Inflammatory macrophage (primary cell): ENCODE data around the gene ARHGEF1.
"Not testable (repeated sequence)": the region's sequence is repeated elsewhere in the genome, so short reads cannot be mapped to it uniquely, and the experiment has no call there.

ENCODE experiments used
- DNase-seq, 2 donors: peaks; one replicate each; pipeline ENCODE4 v3.0.0-alpha.2; 2020 to 2022

The ARHGEF1 gene

DNA sequence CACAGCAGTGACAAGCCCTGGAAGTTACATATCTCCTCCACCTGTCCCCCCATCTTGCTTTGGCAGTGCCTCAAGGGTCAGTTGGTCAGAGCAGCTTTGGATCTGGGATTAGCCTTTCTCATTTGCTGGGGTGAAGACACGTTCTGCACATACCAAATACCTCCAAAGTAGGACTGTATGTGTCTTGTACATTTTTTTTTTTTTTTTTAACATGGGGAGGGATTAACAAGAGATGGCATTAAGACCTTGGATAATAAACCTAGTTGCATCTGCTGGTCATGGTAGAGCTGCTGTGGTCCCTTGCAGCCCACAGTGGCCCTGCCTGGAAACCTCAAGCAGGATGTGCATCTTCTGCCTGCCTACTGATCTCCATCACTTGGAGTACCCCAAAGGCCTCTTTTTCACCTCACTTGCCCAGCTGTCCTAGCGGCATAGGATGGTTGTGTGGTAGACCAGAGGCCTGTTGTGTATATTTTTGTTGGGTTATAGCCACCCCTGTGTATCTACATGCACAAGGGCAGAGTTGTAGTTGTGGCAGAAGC, 20.5 kb upstream of the ARHGEF1 start:
- no peak for DNase-seq

DNA sequence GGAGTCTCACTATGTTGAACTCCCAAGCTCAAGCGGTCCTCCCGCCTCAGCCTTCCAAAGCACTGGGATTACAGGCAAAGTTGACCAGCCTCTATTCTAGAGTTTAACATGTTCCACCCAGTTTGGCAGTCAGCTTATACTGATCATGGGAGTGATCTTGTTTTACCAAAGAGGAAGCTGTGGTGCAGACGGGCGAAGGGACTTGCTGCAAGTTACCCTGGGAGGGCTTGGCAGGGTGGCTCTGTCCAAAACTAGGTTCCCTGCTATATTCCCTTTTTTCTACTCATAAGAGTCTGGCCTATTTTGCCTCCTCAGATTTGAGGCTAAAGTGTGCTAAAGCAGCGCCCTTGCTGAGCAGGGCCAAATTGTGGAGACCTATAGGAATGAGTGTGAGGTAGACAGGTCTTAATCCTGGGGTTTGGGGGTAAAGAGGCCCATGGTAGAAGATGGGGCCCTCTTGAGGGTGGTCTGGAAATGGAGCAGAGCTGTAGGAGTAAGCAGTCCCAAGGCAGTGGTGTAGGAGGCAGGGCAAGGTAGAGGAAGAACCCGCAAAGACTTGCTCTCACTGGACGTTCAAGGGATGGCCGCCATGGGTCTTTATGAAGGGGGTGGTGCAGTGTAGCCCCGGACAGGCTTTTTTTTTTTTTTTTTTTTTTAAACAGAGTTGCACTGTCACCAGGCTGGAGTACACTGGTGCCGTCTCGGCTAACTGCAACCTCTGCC, 19.6 kb upstream of the ARHGEF1 start:
- DNase-seq, result peak; percentile 72 to 77

DNA sequence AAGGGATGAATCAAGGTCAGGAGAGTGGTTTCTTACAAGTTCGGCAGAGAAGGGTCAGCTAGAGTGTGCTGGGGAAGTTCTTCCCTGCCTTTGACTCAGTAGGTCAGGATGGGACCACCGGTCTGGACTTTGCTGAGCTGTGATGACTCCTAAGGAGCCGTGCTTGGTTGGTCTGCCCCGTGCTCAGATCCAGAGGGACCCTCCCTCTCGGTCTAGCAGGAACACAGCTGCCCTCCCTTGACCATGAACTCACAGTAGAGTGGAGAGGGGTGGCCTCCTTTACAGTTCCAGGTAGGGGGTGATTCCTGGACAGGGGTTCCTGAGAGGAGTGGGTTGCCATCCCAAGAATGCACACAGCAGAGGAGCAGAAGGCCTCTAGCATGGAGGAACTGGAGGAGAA, 18.6 kb upstream of the ARHGEF1 start:
- no peak for DNase-seq

DNA sequence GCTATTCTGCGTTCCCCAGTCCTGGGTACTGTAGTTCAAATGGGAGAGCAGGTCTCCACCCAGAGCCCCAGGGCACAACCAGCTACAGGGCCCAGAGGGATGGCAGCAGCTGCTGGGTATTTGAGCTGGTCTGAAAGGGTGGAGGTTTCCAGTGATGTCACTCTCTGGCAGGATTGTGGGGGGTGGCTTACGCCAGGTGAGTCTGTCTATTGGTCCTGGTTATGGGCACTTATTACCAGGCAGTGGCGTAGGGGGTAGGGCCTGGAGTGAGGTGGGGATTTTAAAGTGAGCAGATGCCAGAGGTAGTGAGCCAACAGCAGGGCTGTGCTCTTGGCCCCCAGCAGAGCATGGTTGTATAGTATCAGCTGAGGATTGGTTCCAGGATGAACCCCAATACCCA, 16.7 kb upstream of the ARHGEF1 start:
- no peak for DNase-seq

DNA sequence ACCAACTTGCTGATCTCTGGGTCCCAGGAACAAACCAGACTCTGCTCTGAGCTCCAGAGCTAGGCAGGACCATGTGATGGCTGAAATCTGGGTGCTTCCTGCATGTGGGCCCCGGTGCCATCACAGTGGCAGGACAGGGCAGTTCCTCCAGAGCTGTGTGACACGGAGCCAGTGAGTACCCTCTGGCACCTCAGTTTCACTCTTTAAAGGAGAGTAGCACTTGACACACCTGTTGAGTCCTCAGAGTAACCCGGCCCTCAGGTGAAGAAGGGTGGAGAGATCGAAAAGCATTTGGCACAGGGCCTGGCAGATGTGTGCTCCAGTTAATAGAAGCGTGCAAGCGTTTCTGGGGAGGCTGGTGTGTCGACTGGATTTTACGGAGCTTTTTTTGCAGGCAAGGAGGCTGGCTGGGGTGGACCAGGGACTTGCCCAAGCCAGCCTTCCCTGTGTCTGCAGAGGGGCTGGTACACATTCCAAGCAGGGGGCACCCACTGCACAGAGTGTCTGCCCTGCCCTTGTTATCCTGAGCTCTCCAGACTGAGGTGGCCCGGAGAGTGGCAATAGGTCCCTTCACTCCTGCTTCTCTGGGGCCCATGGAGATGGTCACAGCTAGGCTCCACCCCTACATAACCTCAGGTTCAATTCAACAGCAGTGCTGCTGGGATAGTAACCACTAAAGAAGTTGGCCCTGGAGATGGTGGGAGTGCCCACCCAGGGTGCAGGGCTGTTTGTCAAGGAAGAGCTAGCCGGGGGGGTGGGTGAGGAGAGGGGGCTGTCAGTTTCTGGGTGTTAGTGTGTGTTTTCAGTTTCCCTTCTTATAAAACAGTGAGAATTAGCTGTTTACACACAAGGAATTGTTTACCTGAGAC, 14.6 kb upstream of the ARHGEF1 start:
- DNase-seq, result no peak

DNA sequence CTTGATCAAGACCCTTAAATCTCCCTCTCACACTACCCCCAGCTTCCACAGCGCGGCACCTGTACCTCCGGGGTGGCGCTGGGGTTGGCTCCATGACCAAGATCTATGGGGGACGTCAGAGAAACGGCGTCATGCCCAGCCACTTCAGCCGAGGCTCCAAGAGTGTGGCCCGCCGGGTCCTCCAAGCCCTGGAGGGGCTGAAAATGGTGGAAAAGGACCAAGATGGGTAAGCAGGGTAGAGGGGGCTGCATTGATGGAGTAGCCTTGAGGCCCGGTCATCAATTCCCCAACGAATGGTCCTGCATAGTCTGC, 14.0 kb upstream of the ARHGEF1 start:
- DNase-seq, result no peak

DNA sequence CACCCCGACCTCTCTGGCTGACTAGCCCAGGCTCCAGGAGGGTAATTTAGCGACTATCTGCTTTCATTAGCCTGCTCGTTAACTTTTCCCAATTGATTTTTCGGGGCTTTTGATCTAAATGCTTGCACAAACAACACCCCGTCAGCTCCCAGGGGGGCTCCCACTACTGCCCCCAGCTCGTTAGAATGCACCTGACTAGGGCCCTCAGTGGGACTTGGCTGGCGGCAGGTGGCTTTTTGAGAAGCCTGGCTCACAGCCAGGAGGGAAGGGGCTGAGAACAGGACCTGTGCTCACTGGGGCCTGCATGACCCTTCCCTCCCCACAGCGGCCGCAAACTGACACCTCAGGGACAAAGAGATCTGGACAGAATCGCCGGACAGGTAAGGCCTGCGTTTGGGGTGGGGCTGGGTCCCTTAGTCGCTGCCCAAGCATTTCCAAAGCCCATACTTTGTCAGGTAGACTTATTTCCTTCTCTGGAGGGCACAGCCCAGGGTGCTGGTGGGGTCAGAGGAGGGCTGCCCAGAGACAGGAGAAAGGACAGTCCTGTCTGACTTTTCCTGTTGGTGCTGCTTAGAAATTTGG, 13.5 kb upstream of the ARHGEF1 start:
- no peak for DNase-seq

DNA sequence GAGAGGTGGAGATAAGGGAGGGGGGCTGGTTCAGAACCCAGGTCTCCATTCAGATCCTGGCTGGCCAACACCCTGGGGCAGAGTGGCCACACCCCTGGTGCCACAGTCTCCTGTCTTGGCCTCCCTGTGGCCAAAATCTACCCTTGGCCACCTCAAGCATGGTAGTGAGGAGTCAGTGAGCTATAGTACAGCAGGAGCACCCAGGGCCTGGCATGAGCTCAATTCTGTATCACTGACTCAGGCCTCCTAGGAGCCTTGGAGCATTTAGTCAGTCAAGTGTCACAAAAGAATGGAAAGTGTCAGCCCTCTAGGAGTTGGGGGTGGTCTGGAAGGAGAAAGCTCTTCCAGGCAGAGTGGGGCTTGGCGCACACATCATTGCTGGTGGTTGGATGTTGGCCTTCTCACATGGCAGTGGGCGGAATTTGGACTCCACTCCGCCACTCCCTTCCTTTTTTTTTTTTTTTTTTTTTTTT, 12.5 kb upstream of the ARHGEF1 start:
- DNase-seq, result peak; percentile 8 to 81

DNA sequence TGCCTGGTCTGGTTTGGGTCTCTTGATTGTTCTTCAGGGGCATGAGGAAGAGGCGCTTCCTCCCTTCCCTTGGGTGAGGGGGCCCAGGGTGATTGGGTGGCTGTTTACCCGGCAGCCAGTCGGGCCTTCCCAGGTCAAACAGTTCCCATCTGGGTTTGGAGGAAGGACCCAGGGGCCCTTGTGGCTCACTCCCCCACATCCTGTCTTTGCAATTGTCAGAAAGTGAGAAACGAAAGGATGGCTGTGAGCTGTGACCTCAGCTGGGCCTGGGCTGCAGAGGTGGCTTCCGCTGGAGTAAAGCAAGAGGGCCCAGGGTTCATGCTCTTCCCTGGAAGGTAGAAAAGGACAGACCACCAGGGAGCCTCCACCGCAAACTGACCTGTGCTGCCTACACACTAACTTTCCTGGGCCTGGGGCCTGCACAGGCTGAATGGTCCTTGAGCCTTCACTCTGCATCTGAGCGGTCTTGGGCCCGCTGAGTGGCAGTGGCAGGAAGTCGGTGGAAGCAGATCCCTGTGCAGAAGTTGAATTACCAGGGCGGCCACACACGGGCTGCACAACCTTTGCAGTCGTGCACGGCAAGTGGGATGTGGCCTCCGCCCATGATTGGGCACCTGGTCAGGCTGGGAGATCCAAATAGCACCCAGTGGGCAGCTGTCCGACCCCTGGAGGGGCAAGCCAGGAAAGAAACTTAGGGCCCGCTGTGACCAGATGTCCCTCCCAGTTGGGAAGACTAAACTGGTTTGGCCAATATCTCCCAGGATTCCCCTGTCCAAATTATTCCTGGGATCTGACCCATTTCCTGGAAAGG, 11.2 kb upstream of the ARHGEF1 start:
- peak; percentile 77 to 89 for DNase-seq

DNA sequence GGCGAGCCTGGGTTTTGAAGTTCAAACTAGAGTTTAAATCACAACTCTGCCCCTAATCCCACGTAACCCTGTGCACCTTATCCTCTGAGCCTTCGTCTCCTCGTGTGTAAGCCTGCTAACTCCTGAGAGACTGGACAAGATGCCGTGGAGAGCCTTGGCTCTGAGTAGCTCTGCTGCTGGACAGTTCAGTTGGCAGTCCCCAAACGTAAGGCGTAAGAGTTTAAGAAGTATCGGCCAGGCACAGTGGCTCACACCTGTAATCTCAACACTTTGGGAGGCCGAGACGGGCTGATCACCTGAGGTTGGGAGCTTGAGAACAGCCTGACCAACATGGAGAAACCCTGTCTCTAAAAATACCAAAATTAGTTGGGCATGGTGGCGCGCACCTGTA, 10.6 kb upstream of the ARHGEF1 start:
- no peak for DNase-seq

DNA sequence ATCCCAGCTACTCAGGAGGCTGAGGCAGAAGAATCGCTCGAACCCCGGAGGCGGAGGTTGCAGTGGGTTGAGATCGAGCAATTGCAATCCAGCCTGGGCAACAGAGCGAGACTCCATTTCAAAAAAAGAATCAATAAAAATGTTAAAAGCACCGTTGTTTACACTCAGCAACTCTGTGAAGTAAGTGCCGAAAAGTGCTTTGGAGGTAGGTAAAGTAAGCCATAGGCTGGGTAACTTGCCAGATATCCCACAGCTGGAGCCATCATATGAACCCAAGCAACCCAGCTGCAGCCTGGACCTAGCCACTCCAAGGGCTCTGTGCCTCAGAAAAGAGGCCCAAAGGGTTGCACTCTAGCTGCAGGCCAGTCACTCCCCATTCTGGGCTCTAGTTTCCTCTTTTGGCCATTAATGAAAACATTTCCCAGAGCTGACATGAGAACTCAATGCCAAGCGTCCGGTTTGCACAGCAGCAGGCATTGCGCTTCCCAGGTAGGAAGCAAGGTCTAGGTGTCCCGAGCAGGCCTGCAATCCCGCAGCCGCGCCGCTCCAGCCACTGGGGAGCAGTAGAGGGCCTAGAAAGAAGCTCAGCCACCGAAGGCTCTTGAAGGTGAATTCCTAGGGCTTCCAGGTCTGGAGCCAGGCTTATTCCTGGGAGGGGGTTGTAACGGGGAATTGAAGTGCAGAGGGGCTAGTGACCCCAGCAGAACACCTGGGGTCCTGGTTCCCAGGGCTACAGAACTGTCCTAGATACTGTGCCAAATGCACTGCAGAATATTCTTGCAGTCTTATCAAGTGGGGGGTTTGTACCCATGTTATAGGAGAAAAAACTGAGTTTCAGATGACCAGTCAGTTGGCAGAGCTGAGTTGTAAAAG, 10.0 kb upstream of the ARHGEF1 start:
- DNase-seq, result peak; percentile 27 to 56

DNA sequence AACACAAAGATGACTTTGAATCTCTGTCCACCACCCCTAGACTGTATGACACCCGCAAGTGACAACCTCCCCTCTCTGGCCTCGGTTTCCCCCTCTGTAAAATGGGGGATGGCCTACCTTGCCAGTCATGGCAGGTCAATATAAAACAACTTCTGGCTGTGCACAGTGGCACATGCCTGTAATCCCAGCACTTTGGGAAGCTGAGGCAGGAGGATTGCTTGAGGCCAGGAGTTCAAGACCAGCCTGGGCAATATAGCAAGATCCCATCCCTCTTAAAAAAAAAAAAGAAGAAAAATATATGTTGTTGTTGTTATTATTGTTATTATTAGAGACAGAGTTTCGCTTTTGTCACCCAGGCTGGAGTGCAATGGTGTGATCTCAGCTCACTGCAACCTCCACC, 7.0 kb upstream of the ARHGEF1 start:
- DNase-seq, result not testable (repeated sequence)

DNA sequence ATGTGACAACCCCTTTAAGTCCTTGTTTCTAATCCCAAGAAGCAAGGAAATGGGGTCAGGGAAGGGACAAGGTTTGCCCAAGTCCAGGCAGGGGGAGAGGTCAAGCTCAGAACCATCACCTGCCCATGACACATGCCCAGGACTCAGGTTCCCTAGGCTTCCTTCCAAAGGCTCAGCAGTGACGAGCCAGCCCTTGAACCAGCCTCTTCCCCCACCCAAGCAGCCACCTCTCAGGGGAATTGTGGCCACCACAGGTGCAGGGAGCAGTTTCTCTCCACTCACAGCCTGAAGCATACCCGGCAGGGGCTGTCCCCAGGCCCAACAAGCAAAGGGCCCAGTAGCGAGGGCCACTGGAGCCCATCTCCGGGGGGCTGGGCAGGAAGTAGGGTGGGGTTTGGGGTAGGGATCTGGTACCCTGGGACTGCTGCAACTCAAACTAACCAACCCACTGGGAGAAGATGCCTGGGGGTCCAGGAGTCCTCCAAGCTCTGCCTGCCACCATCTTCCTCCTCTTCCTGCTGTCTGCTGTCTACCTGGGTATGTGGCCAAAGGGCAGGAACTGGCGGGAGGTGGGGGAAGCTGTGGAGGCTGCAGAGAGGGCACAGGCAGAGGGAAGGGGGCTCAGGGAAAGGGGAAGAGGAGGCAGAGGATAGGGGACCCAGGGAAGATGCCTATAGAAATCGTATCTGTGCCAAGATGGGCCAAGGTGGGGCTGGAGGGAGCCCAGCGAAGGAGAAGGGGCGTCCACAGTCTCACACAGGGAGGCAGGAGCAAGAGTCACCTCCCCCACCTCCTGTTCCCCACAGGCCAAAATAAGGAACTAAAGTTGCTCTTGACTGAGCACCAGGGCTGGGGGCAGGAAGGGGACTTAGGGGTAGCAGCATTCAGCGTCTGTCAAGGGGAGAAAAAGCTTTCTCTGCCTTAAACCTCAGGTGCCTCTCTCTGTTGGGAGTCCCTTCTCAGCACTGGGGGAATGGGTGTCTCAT, 5.8 kb upstream of the ARHGEF1 start, which contains the start of gene CD79A:
Gene CD79A (plus strand): TSS at position 433 of the 986 bp plus-strand sequence. CDS start 26 bp downstream, at position 459.
- peak; percentile 55 to 71 for DNase-seq

DNA sequence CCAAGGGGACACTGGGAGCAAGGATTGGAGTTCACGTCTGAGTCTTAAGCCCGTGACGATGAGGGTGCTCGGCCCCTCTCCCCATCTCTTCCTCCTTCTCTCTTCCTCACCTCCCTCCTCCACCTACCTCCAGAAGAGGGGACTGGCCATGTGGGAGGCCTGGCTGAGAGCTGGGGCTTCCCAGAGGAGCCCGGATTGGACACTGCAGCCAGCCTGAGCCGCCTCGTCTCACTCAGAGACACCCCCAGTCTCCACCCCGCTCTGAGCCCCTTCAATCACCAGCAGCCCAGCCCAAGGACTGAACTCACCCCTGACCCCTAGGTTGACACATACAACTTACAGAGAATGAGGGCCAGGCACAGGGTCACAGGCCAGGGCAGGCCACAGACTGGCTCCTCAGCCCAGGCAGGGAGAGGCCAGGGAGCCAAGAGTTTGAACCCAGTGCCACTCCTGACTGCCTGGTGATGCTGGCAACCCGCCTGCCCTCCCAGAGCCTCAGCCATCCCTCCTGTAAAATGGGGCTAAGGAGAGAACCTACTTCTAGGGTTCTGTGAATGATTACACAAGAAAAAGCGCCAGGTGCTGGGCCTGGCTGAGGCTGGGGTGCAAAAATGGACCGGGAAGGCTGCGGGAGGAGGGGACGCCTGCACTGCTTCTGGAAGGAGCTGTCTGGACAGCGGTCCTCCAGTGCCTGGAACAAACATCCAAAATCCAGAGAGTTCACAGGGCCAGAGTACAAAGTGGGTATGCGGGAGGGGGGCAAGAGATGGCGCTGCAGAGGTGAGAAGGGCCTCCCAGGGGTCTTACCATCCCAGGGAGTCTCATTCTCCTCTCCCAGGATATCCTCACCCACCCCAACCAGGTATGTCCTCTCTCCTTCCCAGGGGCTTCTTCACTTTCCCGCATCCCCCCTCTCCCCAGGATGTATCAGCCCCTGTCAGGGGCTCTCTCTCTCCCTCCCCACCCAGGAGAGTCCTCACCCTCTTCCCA, 4.8 kb upstream of the ARHGEF1 start:
- peak; percentile 30 to 81 for DNase-seq

DNA sequence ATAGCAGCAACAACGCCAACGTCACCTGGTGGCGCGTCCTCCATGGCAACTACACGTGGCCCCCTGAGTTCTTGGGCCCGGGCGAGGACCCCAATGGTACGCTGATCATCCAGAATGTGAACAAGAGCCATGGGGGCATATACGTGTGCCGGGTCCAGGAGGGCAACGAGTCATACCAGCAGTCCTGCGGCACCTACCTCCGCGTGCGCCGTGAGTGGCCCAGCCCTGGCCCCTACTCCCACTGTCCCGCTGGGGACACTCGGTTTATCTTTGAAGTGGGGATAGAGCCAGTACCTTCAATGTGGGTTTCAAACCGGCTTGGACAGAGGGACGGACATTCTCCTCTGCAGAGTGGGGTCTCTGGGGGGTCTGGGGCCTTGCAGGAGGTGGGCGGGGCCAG, 3.9 kb upstream of the ARHGEF1 start:
- no peak for DNase-seq

DNA sequence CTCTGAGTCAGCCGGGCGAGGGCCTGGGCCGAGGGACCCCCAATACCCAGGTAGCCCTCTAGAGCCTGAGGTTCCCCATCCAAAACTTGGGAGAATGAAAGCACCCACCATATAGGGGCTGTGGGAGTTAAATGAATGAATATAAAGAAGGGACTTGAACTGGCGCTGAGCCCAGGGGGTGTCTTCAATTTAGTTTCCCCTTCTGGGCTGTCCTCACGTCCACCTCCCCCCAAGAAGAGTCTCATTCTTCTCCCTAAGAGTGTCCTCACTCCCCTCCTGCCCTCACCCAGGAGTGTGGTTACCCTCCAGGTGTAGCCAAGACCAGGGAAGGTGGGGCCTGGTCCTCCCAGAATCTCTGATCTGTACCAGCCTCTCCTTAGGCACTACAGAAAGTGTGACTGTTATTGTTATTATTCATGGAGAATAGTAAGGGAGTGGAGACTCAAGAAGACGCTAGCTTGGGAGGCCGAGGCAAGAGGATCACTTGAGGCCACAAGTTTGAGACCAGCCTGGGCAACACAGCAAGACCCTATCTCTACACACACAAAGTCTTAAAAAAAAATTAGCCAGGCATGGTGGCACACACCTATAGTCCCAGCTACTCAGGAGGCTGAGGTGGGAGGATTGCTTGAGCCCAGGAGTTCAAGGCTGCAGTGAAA, 3.2 kb upstream of the ARHGEF1 start:
- DNase-seq, result no peak

DNA sequence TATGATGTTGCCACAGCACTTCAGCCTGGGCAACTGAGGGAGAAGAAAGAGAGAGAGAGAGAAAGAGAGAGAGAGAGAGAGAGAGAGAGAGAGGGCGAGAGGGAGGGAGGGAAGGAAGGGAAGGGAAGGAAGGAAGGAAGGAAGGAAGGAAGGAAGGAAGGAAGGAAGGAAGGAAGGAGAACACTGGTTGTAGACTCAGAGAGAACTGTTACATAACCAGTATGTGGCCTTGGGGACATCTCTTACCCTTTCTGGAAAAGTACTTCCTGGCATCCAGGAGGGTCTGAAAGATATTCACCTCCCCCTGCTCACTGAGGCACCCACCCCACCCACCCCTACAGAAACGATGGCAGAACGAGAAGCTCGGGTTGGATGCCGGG, 2.7 kb upstream of the ARHGEF1 start:
- DNase-seq, result no peak

DNA sequence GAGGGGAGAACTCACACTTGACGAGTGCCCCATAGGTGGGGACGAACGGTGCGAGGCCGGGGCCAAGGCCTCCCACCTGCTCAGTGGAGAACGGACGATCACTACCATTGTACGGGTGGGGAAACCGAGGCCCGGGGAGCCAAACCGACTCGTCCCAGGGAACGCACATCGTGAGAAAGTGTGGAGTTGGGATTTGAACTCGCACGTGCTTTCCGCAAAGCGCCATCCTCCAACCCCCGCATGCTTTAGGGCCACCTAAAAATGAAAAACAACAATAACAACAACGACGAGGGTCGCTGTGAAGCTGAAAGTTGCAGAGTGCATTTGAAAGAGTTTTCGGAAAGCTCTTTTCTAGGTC, 458 bp downstream of the ARHGEF1 start:
- DNase-seq, result no peak
